Measurements from ENCODE around the gene VGLL4. TPM values are rescaled to one million over a fixed set of nuclear protein-coding genes. Genes with fewer than 3 reads are reported as not detected.
A peak's percentile ranks its signal among the peaks of the same experiment; 100 is the strongest.

VGLL4 gene
- total RNA-seq, 1 experiment from 2014 or later: 42.1 TPM

DNA sequence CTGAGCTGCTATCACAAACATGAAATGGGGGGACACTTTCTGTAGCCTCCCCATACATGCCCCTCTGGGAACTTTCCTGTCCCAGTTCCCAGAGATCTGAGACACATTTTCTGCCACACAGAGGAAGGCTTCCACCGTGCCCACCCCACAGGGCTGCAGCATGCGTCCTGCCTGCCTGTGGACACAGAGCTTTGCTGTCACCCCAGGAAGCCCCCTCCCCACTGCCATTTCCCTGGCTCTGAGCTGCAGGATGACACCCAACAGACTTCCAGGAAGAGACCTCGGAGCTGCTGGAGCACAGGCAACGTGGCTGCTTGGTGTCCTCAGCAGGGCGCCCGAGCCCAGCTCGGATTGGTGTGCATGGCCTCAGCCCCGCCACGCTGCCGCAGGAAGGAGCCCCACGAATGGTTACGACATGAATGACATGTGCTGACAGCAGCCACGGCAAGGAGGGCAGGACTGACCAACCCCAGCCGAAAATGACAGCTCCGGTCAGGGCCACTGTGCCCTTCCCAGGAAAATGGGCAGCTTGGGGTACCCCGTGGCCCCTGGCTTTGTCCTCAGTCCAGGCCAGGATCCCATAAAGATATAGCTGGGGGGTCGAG lies 81.3 kb downstream of the VGLL4 start:
- Histone ChIP-seq H4K20me1 (ENCODE audit: control insufficient read depth, insufficient read depth, insufficient read length) (peaks cover 2% of the 10 kb centered on the region), H3K23me2 (ENCODE audit: insufficient read length, low read depth, low read length, poor library complexity, severe bottlenecking) (no peaks in the 10 kb centered on the region), H3T11ph (ENCODE audit: low read length) (no peak overlapping the region), H3K18ac (ENCODE audit: insufficient read length, low read depth, low read length) (no peak overlapping the region), H3K4me2 (ENCODE audit: insufficient read depth, insufficient read length, low read length) (no peak overlapping the region), H3K9me3 (ENCODE audit: control insufficient read depth, low read depth, low read length) (no peaks in the 10 kb centered on the region), H3K27me3 (ENCODE audit: insufficient read depth, low read length) (no peaks in the 10 kb centered on the region), H3K4me1 (ENCODE audit: insufficient read depth, low read length) (no peaks in the 10 kb centered on the region), H2BK20ac (ENCODE audit: low read depth, low read length, poor library complexity, severe bottlenecking) (no peak overlapping the region), H2BK12ac (ENCODE audit: insufficient read length, low read depth, low read length) (no peak overlapping the region), H3K56ac (ENCODE audit: insufficient read length, low read depth, low read length) (no peak overlapping the region), H3K23ac (ENCODE audit: insufficient read length, low read depth, low read length) (no peak overlapping the region), H3K79me2 (ENCODE audit: insufficient read depth, low read length) (no peaks in the 10 kb centered on the region; the same call in 1 of the 2 replicates), H4K91ac (ENCODE audit: insufficient read length, low read depth, low read length) (no peak overlapping the region), H3K9ac (ENCODE audit: extremely low read depth, insufficient read length, low read length) (no peak overlapping the region), H2BK120ac (ENCODE audit: low read depth, low read length, poor library complexity, severe bottlenecking) (no peak overlapping the region), H4K8ac (replicated peaks; ENCODE audit: insufficient read length, low read depth, low read length) (no peak overlapping the region), H2BK5ac (ENCODE audit: insufficient read length, low read length) (no peak overlapping the region), H3K27ac (ENCODE audit: insufficient read length, low read depth, low read length) (no peak overlapping the region), H2AK5ac (ENCODE audit: insufficient read length, low read length) (no peak overlapping the region), H2AFZ (ENCODE audit: low read length) (no peak overlapping the region), H3K79me1 (ENCODE audit: insufficient read depth, low read depth, low read length, poor library complexity, severe bottlenecking) (peaks cover 3% of the 10 kb centered on the region), H2BK15ac (ENCODE audit: low read depth, low read length) (no peak overlapping the region), H3K14ac (ENCODE audit: insufficient read depth, low read length) (no peak overlapping the region), H4K5ac (ENCODE audit: insufficient read length, low read depth, low read length) (no peak overlapping the region), H3K4ac (ENCODE audit: low read depth, low read length) (no peak overlapping the region)
- Mint-ChIP-seq H3K27me3 (ENCODE audit: low read depth) (peaks cover 1% of the 10 kb centered on the region; the same call in 1 of the 2 replicates), H3K4me3 (no peak overlapping the region), H3K27ac (peak overlapping the region in 1 of 3 experiments; percentile 68; a peak in 2 of 7 replicates), H3K9me3 (no peaks in the 10 kb centered on the region), H3K4me1 (peaks cover 9 to 10% of the 10 kb centered on the region in 2 experiments; a peak in 3 of 4 replicates), H3K36me3 (ENCODE audit: insufficient read depth in 1 of 3, low read depth in 3 of 3) (peaks cover 7 to 47% (median 33%) of the 10 kb centered on the region in 3 experiments; a peak in 6 of 7 replicates)
- no CpG with 5 or more reads among the region's 17 CpGs for WGBS (ENCODE audit: extremely low coverage, insufficient read length, low lambda C conversion rate)
- TF ChIP-seq, protein P1, sequence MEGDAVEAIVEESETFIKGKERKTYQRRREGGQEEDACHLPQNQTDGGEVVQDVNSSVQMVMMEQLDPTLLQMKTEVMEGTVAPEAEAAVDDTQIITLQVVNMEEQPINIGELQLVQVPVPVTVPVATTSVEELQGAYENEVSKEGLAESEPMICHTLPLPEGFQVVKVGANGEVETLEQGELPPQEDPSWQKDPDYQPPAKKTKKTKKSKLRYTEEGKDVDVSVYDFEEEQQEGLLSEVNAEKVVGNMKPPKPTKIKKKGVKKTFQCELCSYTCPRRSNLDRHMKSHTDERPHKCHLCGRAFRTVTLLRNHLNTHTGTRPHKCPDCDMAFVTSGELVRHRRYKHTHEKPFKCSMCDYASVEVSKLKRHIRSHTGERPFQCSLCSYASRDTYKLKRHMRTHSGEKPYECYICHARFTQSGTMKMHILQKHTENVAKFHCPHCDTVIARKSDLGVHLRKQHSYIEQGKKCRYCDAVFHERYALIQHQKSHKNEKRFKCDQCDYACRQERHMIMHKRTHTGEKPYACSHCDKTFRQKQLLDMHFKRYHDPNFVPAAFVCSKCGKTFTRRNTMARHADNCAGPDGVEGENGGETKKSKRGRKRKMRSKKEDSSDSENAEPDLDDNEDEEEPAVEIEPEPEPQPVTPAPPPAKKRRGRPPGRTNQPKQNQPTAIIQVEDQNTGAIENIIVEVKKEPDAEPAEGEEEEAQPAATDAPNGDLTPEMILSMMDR (conservative IDR thresholded peaks at IDR 0.05): no peak
- no peak for DNase-seq

All from H9 (cell line).